HEK293 (cell line): ENCODE measurements around the gene KLHDC3.

Experiments
- CTCF ChIA-PET: fragments of 350-600 bp; formaldehyde crosslinking; extraction: SDS; loops from one replicate; lab custom pipeline; 2021; ENCODE audit warnings: antibody characterized with exemption; lab: Yijun Ruan, JAX
- POLR2A ChIA-PET: fragments of 300-600 bp; formaldehyde crosslinking; extraction: SDS; loops from one replicate; lab custom pipeline; 2020; ENCODE audit warnings: antibody characterized with exemption, inconsistent platforms; lab: Yijun Ruan, JAX
- H3K27ac ChIP-seq: fragments of 200-500 bp; sonication (Bioruptor generic); 2 replicates; pipeline ENCODE4 v1.5.1; 2014; ENCODE audit warnings: low read depth, low read length, control low read depth, inconsistent platforms; ENCODE audit errors: extremely low read depth
- H3K36me3 ChIP-seq, 2 experiments: fragments of 200-500 bp in 1 of 2; sonication (Bioruptor generic) in 1 of 2; 1 replicate in 1 of 2; 2 replicates in 1 of 2; pipeline ENCODE4 v1.5.1; 2014 to 2017; ENCODE audit warnings: inconsistent platforms in 2 of 2, low read length in 2 of 2; ENCODE audit not compliant: control insufficient read depth in 2 of 2, insufficient read depth in 1 of 2
- H3K4me1 ChIP-seq: fragments of 200-500 bp; sonication (Bioruptor generic); 2 replicates; pipeline ENCODE4 v1.5.1; 2014; ENCODE audit warnings: mild to moderate bottlenecking, low read length, inconsistent platforms; ENCODE audit not compliant: control insufficient read depth, insufficient read depth
- H3K4me3 ChIP-seq: 2 replicates; pipeline ENCODE4 v1.5.1; 2011; ENCODE audit warnings: low read depth, mild to moderate bottlenecking, control low read depth, low read length, moderate library complexity
- H3K9me3 ChIP-seq: fragments of 200-500 bp; sonication (Bioruptor generic); 2 replicates; pipeline ENCODE4 v1.5.1; 2014; ENCODE audit warnings: low read depth, low read length, inconsistent platforms; ENCODE audit not compliant: control insufficient read depth, insufficient read depth
- EGR2 ChIP-seq: fragments of 450-650 bp; formaldehyde crosslinking; IDR thresholded peaks from 2 replicates; pipeline ENCODE4 v1.5.1; 2016; ENCODE audit warnings: low read depth, missing biosample characterization, missing genetic modification characterization
- IKZF3 ChIP-seq: fragments of 450-650 bp; IDR thresholded peaks from 2 replicates; pipeline ENCODE4 v1.5.0; 2018; ENCODE audit warnings: missing biosample characterization, mild to moderate bottlenecking, missing genetic modification characterization, moderate library complexity
- REPIN1 ChIP-seq: fragments of 450-650 bp; formaldehyde crosslinking; IDR thresholded peaks from 2 replicates; pipeline ENCODE4 v1.5.1; 2017; ENCODE audit warnings: missing biosample characterization, missing genetic modification characterization, low read depth
- ZBTB48 ChIP-seq: fragments of 450-650 bp; formaldehyde crosslinking; IDR thresholded peaks from 2 replicates; pipeline ENCODE4 v1.5.1; 2016; ENCODE audit warnings: missing biosample characterization, missing genetic modification characterization
- ZFHX2 ChIP-seq: fragments of 450-650 bp; formaldehyde crosslinking; conservative IDR thresholded peaks from 2 replicates; pipeline ENCODE4 v1.5.1; 2016; ENCODE audit warnings: missing biosample characterization, missing genetic modification characterization
- ZNF10 ChIP-seq: fragments of 450-650 bp; formaldehyde crosslinking; IDR thresholded peaks from 2 replicates; pipeline ENCODE4 v1.5.1; 2017; ENCODE audit warnings: missing biosample characterization, missing genetic modification characterization
- ZNF18 ChIP-seq: fragments of 450-650 bp; formaldehyde crosslinking; IDR thresholded peaks from 2 replicates; pipeline ENCODE4 v1.5.1; 2016; ENCODE audit warnings: missing biosample characterization, missing genetic modification characterization
- ZNF214 ChIP-seq: fragments of 450-650 bp; formaldehyde crosslinking; IDR thresholded peaks from 2 replicates; pipeline ENCODE4 v1.5.1; 2017; ENCODE audit warnings: missing biosample characterization, mild to moderate bottlenecking, missing genetic modification characterization, borderline replicate concordance
- ZNF341 ChIP-seq: fragments of 450-650 bp; formaldehyde crosslinking; IDR thresholded peaks from 2 replicates; pipeline ENCODE4; 2016; ENCODE audit warnings: low read depth, missing biosample characterization, missing genetic modification characterization
- ZNF354C ChIP-seq: fragments of 450-650 bp; formaldehyde crosslinking; IDR thresholded peaks from 2 replicates; pipeline ENCODE4 v1.5.1; 2016; ENCODE audit warnings: missing biosample characterization, missing genetic modification characterization, low read depth, borderline replicate concordance
- ZNF544 ChIP-seq: fragments of 450-650 bp; formaldehyde crosslinking; IDR thresholded peaks from 2 replicates; pipeline ENCODE4 v1.5.0; 2017; ENCODE audit warnings: missing biosample characterization, missing genetic modification characterization
- ZNF558 ChIP-seq: fragments of 450-650 bp; formaldehyde crosslinking; IDR thresholded peaks from 2 replicates; pipeline ENCODE4 v1.5.1; 2016; ENCODE audit warnings: missing biosample characterization, missing genetic modification characterization
- ZNF623 ChIP-seq: fragments of 450-650 bp; formaldehyde crosslinking; IDR thresholded peaks from 2 replicates; pipeline ENCODE4 v1.5.1; 2016; ENCODE audit warnings: missing biosample characterization, missing genetic modification characterization
- ZNF776 ChIP-seq: fragments of 450-650 bp; formaldehyde crosslinking; IDR thresholded peaks from 2 replicates; pipeline ENCODE4 v1.5.0; 2017; ENCODE audit warnings: missing biosample characterization, missing genetic modification characterization, borderline replicate concordance
- ZSCAN30 ChIP-seq: fragments of 450-650 bp; IDR thresholded peaks from 2 replicates; pipeline ENCODE4 v1.5.1; 2018; ENCODE audit warnings: missing biosample characterization, mild to moderate bottlenecking, missing genetic modification characterization, moderate library complexity
- TF ChIP-seq, protein P1 (sequence below): fragments of 450-650 bp; formaldehyde crosslinking; IDR thresholded peaks from 2 replicates; pipeline ENCODE4 v1.5.1; 2016; ENCODE audit warnings: missing biosample characterization, missing genetic modification characterization
- TF ChIP-seq, protein P2 (sequence below): fragments of 450-650 bp; formaldehyde crosslinking; IDR thresholded peaks from 2 replicates; pipeline ENCODE4 v1.5.1; 2016; ENCODE audit warnings: missing biosample characterization, missing genetic modification characterization, low read depth
- TF ChIP-seq, protein P3 (sequence below): fragments of 450-650 bp; formaldehyde crosslinking; IDR thresholded peaks from 2 replicates; pipeline ENCODE4 v1.5.1; 2016; ENCODE audit warnings: missing biosample characterization, missing genetic modification characterization

KLHDC3 gene

GRCh38 chr6:42984924-42985475 is 29.0 kb upstream of the KLHDC3 start:
- TF ChIP-seq ZNF623 (tag by site-specific recombination) (no peak), ZSCAN30 (tag by site-specific recombination) (0 out of 2 replicates have a peak, but pooled peaks have one; percentile 32), ZBTB48 (tag by site-specific recombination) (peak; percentile 7; the same call in 1 of the 2 replicates), ZNF341 (tag by site-specific recombination) (0 out of 2 replicates have a peak, but pooled peaks have one; percentile 27)
- ChIA-PET POLR2A (interaction anchor here (0.7 to 2.0 kb wide), 18 partner anchors 10 to 197 kb away, joined by 3 to 56 read pairs (median 11); partner anchors contain the start of genes CNPY3, CUL7, CUL9 and GNMT), CTCF (interaction anchor here (0.7 to 1.5 kb wide), 5 partner anchors 11 to 1280 kb away, joined by 3 to 5 read pairs (median 3); no protein-coding TSS in a partner anchor)
- Histone ChIP-seq H3K9me3 (no peaks in the 10 kb centered on the region), H3K36me3 (peaks cover 0 to 35% of the 10 kb centered on the region in 2 experiments; a peak in 2 of 3 replicates), H3K4me1 (no peaks in the 10 kb centered on the region), H3K27ac (peak overlapping the region; percentile 53; the same call in 1 of the 2 replicates), H3K4me3 (peak overlapping the region; percentile 83)

GRCh38 chr6:42987533-42988451 is 26.3 kb upstream of the KLHDC3 start:
- no peaks in the 10 kb centered on the region for H3K9me3 ChIP-seq
- no peaks in the 10 kb centered on the region for H3K4me1 ChIP-seq
- TF ChIP-seq EGR2 (tag by site-specific recombination) (peak; percentile 76), ZNF18 (tag by site-specific recombination) (no peak), ZFHX2 (tag by site-specific recombination) (peak; percentile 82), REPIN1 (tag by site-specific recombination) (no peak), ZNF544 (tag by site-specific recombination) (no peak), ZNF354C (tag by site-specific recombination) (no peak)
- TF ChIP-seq, protein P1, sequence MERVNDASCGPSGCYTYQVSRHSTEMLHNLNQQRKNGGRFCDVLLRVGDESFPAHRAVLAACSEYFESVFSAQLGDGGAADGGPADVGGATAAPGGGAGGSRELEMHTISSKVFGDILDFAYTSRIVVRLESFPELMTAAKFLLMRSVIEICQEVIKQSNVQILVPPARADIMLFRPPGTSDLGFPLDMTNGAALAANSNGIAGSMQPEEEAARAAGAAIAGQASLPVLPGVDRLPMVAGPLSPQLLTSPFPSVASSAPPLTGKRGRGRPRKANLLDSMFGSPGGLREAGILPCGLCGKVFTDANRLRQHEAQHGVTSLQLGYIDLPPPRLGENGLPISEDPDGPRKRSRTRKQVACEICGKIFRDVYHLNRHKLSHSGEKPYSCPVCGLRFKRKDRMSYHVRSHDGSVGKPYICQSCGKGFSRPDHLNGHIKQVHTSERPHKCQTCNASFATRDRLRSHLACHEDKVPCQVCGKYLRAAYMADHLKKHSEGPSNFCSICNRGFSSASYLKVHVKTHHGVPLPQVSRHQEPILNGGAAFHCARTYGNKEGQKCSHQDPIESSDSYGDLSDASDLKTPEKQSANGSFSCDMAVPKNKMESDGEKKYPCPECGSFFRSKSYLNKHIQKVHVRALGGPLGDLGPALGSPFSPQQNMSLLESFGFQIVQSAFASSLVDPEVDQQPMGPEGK (tag by site-specific recombination): no peak
- no peak overlapping the region for H3K4me3 ChIP-seq
- ChIA-PET CTCF (interaction anchor here (0.6 to 1.7 kb wide), 6 partner anchors 9 to 156 kb away, joined by 3 to 10 read pairs (median 4); partner anchors contain the start of genes KLHDC3, MEA1 and PEX6), POLR2A (interaction anchor here (0.7 to 2.2 kb wide), 7 partner anchors 9 to 66 kb away, joined by 3 to 18 read pairs (median 4); partner anchors contain the start of genes CNPY3, CUL7, PEX6 and RRP36)
- no peak overlapping the region for H3K27ac ChIP-seq
- peaks cover 4 to 52% of the 10 kb centered on the region in 2 experiments; a peak in 2 of 3 replicates for H3K36me3 ChIP-seq

- ChIA-PET POLR2A (interaction anchor here (0.7 to 2.2 kb wide), 7 partner anchors 8 to 65 kb away, joined by 3 to 18 read pairs (median 4); partner anchors contain the start of genes CNPY3, CUL7, PEX6 and RRP36), CTCF (interaction anchor here (0.6 to 1.7 kb wide), 5 partner anchors 9 to 155 kb away, joined by 3 to 10 read pairs (median 5); partner anchors contain the start of genes KLHDC3, MEA1 and PEX6)
- Histone ChIP-seq H3K27ac (no peak overlapping the region), H3K4me1 (no peaks in the 10 kb centered on the region), H3K36me3 (peaks cover 7 to 56% of the 10 kb centered on the region in 2 experiments; a peak in 2 of 3 replicates), H3K9me3 (no peaks in the 10 kb centered on the region), H3K4me3 (no peak overlapping the region)
- TF ChIP-seq, protein P2, sequence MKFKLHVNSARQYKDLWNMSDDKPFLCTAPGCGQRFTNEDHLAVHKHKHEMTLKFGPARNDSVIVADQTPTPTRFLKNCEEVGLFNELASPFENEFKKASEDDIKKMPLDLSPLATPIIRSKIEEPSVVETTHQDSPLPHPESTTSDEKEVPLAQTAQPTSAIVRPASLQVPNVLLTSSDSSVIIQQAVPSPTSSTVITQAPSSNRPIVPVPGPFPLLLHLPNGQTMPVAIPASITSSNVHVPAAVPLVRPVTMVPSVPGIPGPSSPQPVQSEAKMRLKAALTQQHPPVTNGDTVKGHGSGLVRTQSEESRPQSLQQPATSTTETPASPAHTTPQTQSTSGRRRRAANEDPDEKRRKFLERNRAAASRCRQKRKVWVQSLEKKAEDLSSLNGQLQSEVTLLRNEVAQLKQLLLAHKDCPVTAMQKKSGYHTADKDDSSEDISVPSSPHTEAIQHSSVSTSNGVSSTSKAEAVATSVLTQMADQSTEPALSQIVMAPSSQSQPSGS: no peak
- no peak for TF ChIP-seq ZNF623 (tag by site-specific recombination)
- TF ChIP-seq ZNF214 (tag by site-specific recombination): no peak
- TF ChIP-seq, protein P3, sequence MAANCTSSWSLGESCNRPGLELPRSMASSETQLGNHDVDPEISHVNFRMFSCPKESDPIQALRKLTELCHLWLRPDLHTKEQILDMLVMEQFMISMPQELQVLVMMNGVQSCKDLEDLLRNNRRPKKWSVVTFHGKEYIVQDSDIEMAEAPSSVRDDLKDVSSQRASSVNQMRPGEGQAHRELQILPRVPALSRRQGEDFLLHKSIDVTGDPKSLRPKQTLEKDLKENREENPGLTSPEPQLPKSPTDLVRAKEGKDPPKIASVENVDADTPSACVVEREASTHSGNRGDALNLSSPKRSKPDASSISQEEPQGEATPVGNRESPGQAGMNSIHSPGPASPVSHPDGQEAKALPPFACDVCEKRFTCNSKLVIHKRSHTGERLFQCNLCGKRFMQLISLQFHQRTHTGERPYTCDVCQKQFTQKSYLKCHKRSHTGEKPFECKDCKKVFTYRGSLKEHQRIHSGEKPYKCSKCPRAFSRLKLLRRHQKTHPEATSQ (tag by site-specific recombination): no peak
- no peak for TF ChIP-seq ZNF776 (tag by site-specific recombination)
- TF ChIP-seq ZNF10 (tag by site-specific recombination): no peak
- no peak for TF ChIP-seq IKZF3 (tag by site-specific recombination)
- TF ChIP-seq ZFHX2 (tag by site-specific recombination): no peak
- TF ChIP-seq ZNF558: no peak
These were observed 25.5 kb upstream of the KLHDC3 start for GRCh38 chr6:42988486-42989020.
